ENCODE measurements around the gene ADAMTS8. TPM values are rescaled to one million over a fixed set of nuclear protein-coding genes. Genes with fewer than 3 reads are reported as not detected.

ADAMTS8 gene
- total RNA-seq, 2 experiments from 2014 or later: not detected

- Mint-ChIP-seq H3K4me3 (no peak overlapping the region), H3K4me1 (peaks cover 3% of the 10 kb centered on the region), H3K27me3 (peaks cover 5% of the 10 kb centered on the region), H3K9me3 (no peaks in the 10 kb centered on the region), H3K36me3 (no peaks in the 10 kb centered on the region), H3K27ac (no peak overlapping the region)
- ATAC-seq (ENCODE audit: low read depth) (no peak), DNase-seq (no peak)
- POLR2A ChIA-PET: no interaction called here
Observed at GRCh38 chr11:130414107-130415080, 14.0 kb downstream of the ADAMTS8 start.

GRCh38 chr11:130413405-130414106, 14.9 kb downstream of the ADAMTS8 start:
- no peaks in the 10 kb centered on the region for H3K36me3 Mint-ChIP-seq
- H3K27me3 Mint-ChIP-seq: peaks cover 5% of the 10 kb centered on the region
- no peaks in the 10 kb centered on the region for H3K9me3 Mint-ChIP-seq
- DNase-seq (no peak), ATAC-seq (ENCODE audit: low read depth) (no peak)
- H3K27ac Mint-ChIP-seq: no peak overlapping the region
- H3K4me3 Mint-ChIP-seq: no peak overlapping the region
- POLR2A ChIA-PET: no interaction called here
- peaks cover 3% of the 10 kb centered on the region for H3K4me1 Mint-ChIP-seq

DNA sequence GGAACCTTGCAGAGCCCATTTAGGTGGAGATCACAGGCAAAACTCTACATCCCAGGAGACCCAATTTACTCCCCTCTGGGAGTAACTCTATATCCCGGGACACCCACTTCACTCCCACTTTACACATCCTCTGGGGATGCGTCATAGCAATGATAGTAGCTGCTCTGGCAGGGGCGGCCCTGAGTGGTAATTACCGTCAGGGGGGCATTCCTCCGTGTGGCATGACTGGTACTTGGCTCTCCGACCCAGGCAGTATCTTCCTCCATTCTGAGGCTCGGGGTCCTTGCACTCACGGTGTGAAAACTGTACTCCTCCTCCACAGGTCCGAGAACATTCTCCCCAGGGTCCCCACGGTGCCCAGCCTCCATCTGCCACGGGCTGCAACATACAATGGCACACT, 17.2 kb downstream of the ADAMTS8 start:
- peaks cover 5% of the 10 kb centered on the region for H3K27me3 Mint-ChIP-seq
- DNase-seq: no peak
- no peaks in the 10 kb centered on the region for H3K9me3 Mint-ChIP-seq
- no peaks in the 10 kb centered on the region for H3K36me3 Mint-ChIP-seq
- no peak overlapping the region for H3K4me3 Mint-ChIP-seq
- ATAC-seq (ENCODE audit: low read depth): no peak
- H3K4me1 Mint-ChIP-seq: peaks cover 3% of the 10 kb centered on the region
- POLR2A ChIA-PET: no interaction called here
- no peak overlapping the region for H3K27ac Mint-ChIP-seq

- POLR2A ChIA-PET: no interaction called here
- H3K9me3 Mint-ChIP-seq: no peaks in the 10 kb centered on the region
- peaks cover 5% of the 10 kb centered on the region for H3K27me3 Mint-ChIP-seq
- no peak overlapping the region for H3K4me3 Mint-ChIP-seq
- ATAC-seq (ENCODE audit: low read depth) (no peak), DNase-seq (no peak)
- H3K27ac Mint-ChIP-seq: no peak overlapping the region
- no peaks in the 10 kb centered on the region for H3K36me3 Mint-ChIP-seq
- peaks cover 3% of the 10 kb centered on the region for H3K4me1 Mint-ChIP-seq
Observed at GRCh38 chr11:130409594-130410388, 18.6 kb downstream of the ADAMTS8 start.

DNA sequence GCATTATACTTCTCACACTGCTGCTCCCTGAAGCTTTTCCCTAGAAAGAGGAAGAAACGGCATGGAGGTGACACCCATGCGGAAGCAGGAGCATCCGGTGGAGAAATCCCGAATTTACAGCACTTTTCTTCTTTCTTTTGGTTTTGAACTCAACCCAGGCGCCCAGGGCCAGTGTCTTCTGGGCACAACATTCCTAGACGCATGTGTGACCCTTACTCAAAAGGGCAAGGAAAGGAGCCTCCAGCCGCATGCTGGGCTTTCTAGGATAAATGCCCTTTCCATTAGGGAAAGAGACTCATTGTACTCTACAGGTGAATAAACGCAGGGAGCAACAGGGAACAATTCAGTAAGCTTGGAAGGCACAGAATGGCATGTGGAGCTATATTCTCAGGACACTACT, 19.5 kb downstream of the ADAMTS8 start:
- no peaks in the 10 kb centered on the region for H3K4me1 Mint-ChIP-seq
- no peak for ATAC-seq (ENCODE audit: low read depth)
- H3K27me3 Mint-ChIP-seq: peaks cover 5% of the 10 kb centered on the region
- POLR2A ChIA-PET: no interaction called here
- H3K36me3 Mint-ChIP-seq: no peaks in the 10 kb centered on the region
- no peak for DNase-seq
- H3K9me3 Mint-ChIP-seq: no peaks in the 10 kb centered on the region
- H3K4me3 Mint-ChIP-seq: no peak overlapping the region
- H3K27ac Mint-ChIP-seq: no peak overlapping the region

DNA sequence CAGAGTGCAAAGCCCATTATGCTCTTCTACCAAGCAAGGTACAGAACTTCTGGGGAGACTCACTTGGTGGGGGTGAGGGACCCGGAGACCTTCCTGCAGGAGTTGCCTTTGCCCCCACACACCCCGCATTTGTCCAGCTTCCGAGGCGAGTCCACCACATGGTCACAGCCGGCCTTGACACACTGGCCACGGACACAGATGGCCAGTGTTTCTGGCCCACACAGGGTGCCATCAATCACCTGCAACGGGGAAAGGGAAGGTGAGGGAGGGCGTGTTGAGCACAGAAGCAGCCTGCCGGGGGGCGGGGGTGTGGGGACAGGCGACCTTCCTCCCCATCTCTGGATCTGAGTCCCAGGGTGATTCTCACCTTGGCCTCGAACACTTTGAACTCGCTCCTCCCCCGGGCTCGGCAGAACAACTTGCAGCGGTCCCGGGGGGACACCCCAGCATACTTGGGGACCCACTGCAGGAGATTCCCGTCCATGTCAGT, 20.0 kb downstream of the ADAMTS8 start:
- H3K27ac Mint-ChIP-seq: no peak overlapping the region
- H3K9me3 Mint-ChIP-seq: no peaks in the 10 kb centered on the region
- H3K4me1 Mint-ChIP-seq: no peaks in the 10 kb centered on the region
- POLR2A ChIA-PET: no interaction called here
- H3K4me3 Mint-ChIP-seq: no peak overlapping the region
- no peaks in the 10 kb centered on the region for H3K36me3 Mint-ChIP-seq
- no peak for ATAC-seq (ENCODE audit: low read depth)
- DNase-seq: no peak
- peaks cover 5% of the 10 kb centered on the region for H3K27me3 Mint-ChIP-seq

DNA sequence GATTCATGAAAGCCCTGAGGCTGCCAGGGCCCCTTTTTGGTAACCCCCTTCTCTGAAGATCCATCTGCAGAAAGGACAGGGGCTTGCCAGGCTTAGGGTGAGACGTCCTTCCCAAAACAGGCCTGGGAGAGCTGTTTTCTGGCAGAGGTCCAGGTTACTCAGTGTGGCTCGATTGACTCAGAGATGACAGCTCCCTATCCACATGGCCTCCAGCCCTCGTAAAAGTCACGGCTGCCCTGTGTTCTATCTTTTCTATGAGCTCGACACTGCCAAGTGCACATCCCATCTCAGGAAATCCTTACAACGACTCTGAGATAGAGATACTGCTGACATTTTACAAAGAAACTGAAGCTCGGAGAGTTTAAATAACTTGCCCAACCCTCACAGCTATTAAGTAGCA, 20.4 kb downstream of the ADAMTS8 start:
- no peaks in the 10 kb centered on the region for H3K4me1 Mint-ChIP-seq
- ATAC-seq (ENCODE audit: low read depth): no peak
- POLR2A ChIA-PET: no interaction called here
- no peak overlapping the region for H3K4me3 Mint-ChIP-seq
- H3K27ac Mint-ChIP-seq: no peak overlapping the region
- no peak for DNase-seq
- no peaks in the 10 kb centered on the region for H3K9me3 Mint-ChIP-seq
- peaks cover 2% of the 10 kb centered on the region for H3K27me3 Mint-ChIP-seq
- no peaks in the 10 kb centered on the region for H3K36me3 Mint-ChIP-seq

- no peaks in the 10 kb centered on the region for H3K9me3 Mint-ChIP-seq
- H3K4me1 Mint-ChIP-seq: peaks cover 5% of the 10 kb centered on the region
- no peak for ATAC-seq (ENCODE audit: low read depth)
Observed at GRCh38 chr11:130405428-130405827, 23.0 kb downstream of the ADAMTS8 start.

DNA sequence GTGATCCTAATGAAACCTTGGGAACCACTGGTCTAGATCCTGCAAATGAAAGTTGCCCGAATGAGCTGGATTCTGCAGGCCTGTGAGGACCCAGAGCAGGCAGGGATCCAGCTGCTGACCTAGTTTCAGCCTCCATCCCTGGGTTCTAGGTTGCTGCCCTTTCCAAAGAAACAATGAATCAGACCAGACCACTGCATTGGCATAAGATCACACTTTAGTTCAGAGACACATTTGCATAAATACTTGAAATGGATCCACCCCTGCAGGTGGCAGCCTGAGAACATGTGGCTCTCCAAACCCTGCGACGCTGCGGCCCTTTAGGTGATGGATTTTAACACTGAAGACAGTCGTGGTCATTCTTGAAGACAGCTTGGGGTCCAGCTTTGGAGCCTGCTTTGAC, 23.7 kb downstream of the ADAMTS8 start:
- no peaks in the 10 kb centered on the region for H3K36me3 Mint-ChIP-seq
- H3K27me3 Mint-ChIP-seq: peaks cover 19% of the 10 kb centered on the region
- no peak for DNase-seq
- POLR2A ChIA-PET: interaction anchor here (1.0 kb wide), 1 partner anchor 9 kb away, joined by 3 read pairs; no protein-coding TSS in a partner anchor
- no peak for ATAC-seq (ENCODE audit: low read depth)
- peaks cover 10% of the 10 kb centered on the region for H3K4me1 Mint-ChIP-seq
- H3K4me3 Mint-ChIP-seq: no peak overlapping the region
- no peaks in the 10 kb centered on the region for H3K9me3 Mint-ChIP-seq
- H3K27ac Mint-ChIP-seq: no peak overlapping the region

More at GRCh38 chr11:130405428-130405827, 23.0 kb downstream of the ADAMTS8 start:
- H3K36me3 Mint-ChIP-seq: no peaks in the 10 kb centered on the region
- peaks cover 14% of the 10 kb centered on the region for H3K27me3 Mint-ChIP-seq
- H3K4me3 Mint-ChIP-seq: no peak overlapping the region
- H3K27ac Mint-ChIP-seq: no peak overlapping the region
- POLR2A ChIA-PET: no interaction called here
- no peak for DNase-seq

DNA sequence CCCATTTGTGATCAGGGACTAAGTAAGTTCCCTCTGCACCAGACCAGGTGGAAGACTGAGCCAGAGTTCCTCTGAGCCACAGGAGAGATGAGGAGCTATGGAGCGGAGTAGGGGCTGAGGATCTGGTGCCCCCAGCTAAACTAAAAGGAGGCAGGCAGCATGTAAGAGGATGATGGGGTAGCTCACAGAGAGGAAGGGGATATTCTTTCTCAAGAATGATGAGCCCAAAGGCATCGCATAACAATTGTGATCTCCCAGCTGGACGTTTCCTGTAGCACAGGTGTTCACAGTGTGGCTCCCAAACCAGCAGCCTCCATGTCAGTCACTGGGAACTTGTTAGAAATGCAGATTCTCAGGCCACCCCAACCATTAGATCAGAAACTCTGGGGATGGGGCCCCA, 24.4 kb downstream of the ADAMTS8 start:
- peaks cover 10% of the 10 kb centered on the region for H3K4me1 Mint-ChIP-seq
- POLR2A ChIA-PET: interaction anchor here (1.0 kb wide), 1 partner anchor 8 kb away, joined by 3 read pairs; no protein-coding TSS in a partner anchor
- DNase-seq (no peak), ATAC-seq (ENCODE audit: low read depth) (no peak)
- H3K36me3 Mint-ChIP-seq: no peaks in the 10 kb centered on the region
- no peak overlapping the region for H3K4me3 Mint-ChIP-seq
- H3K9me3 Mint-ChIP-seq: no peaks in the 10 kb centered on the region
- H3K27ac Mint-ChIP-seq: no peak overlapping the region
- H3K27me3 Mint-ChIP-seq: peaks cover 20% of the 10 kb centered on the region

- DNase-seq (no peak), ATAC-seq (ENCODE audit: low read depth) (no peak)
- H3K4me1 Mint-ChIP-seq: peaks cover 10% of the 10 kb centered on the region
- H3K27me3 Mint-ChIP-seq: peaks cover 20% of the 10 kb centered on the region
- no peaks in the 10 kb centered on the region for H3K36me3 Mint-ChIP-seq
- H3K9me3 Mint-ChIP-seq: no peaks in the 10 kb centered on the region
- POLR2A ChIA-PET: no interaction called here
- no peak overlapping the region for H3K4me3 Mint-ChIP-seq
- no peak overlapping the region for H3K27ac Mint-ChIP-seq
Observed at GRCh38 chr11:130403271-130403804, 25.1 kb downstream of the ADAMTS8 start.

DNA sequence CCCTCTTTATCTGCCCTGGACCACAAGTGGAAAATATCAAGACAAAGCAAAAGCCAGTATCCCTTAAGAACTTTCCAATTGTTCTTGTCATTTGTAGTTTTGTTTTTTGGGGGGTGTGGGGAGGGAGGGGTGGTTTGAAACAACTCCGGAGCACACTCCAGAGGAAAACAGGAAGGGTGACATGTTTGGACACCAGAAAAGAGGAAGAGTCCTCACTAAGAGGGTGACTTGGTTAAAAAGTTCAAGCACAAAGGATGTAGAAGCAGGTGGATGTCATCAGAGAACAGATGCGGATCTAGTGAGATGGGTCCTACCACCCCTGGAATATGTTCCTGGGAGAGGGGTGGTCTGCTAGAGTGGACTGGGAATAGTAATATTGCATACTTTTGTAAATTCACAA, 25.8 kb downstream of the ADAMTS8 start:
- H3K36me3 Mint-ChIP-seq: no peaks in the 10 kb centered on the region
- ATAC-seq (ENCODE audit: low read depth) (no peak), DNase-seq (no peak)
- H3K27ac Mint-ChIP-seq: no peak overlapping the region
- H3K27me3 Mint-ChIP-seq: peaks cover 23% of the 10 kb centered on the region
- POLR2A ChIA-PET: no interaction called here
- H3K4me1 Mint-ChIP-seq: peaks cover 10% of the 10 kb centered on the region
- no peaks in the 10 kb centered on the region for H3K9me3 Mint-ChIP-seq
- H3K4me3 Mint-ChIP-seq: no peak overlapping the region
